Measurements from ENCODE around the gene SHF. TPM values are rescaled to one million over a fixed set of nuclear protein-coding genes. Genes with fewer than 3 reads are reported as not detected.

The SHF gene
- total RNA-seq, 1 donor from 2014 or later: 4.4 TPM

- Histone ChIP-seq H3K27ac (replicated peaks) (no peak overlapping the region), H3K27me3 (ENCODE audit: low read depth) (no peaks in the 10 kb centered on the region), H3K36me3 (no peaks in the 10 kb centered on the region), H3K4me1 (peaks cover 27% of the 10 kb centered on the region), H3K9me3 (replicated peaks) (no peaks in the 10 kb centered on the region), H3K4me3 (no peak overlapping the region)
- no peak for DNase-seq
- TF ChIP-seq CTCF (IDR thresholded peaks at IDR 0.05; ENCODE audit: borderline replicate concordance): no peak
- intact Hi-C loops (cut with micrococcal nuclease): no loop called here
Measured at GRCh38 chr15:45183511-45183910, 4.3 kb downstream of the SHF start.

GRCh38 chr15:45182996-45183395 is 4.8 kb downstream of the SHF start:
- no peaks in the 10 kb centered on the region for H3K36me3 ChIP-seq
- no peaks in the 10 kb centered on the region for H3K9me3 ChIP-seq (replicated peaks)
- H3K27ac ChIP-seq (replicated peaks): no peak overlapping the region
- peaks cover 21% of the 10 kb centered on the region for H3K4me1 ChIP-seq
- no peak overlapping the region for H3K4me3 ChIP-seq
- H3K27me3 ChIP-seq (ENCODE audit: low read depth): no peaks in the 10 kb centered on the region
- no peak for DNase-seq
- intact Hi-C loops (cut with micrococcal nuclease): no loop called here
- TF ChIP-seq CTCF (IDR thresholded peaks at IDR 0.05; ENCODE audit: borderline replicate concordance): no peak

GRCh38 chr15:45181491-45182285 is 6.1 kb downstream of the SHF start:
- DNase-seq: no peak
- intact Hi-C loops (cut with micrococcal nuclease): no loop called here
- H3K36me3 ChIP-seq: no peaks in the 10 kb centered on the region
- H3K27me3 ChIP-seq (ENCODE audit: low read depth): no peaks in the 10 kb centered on the region
- H3K9me3 ChIP-seq (replicated peaks): no peaks in the 10 kb centered on the region
- no peak for TF ChIP-seq CTCF (IDR thresholded peaks at IDR 0.05; ENCODE audit: borderline replicate concordance)
- H3K4me1 ChIP-seq: peaks cover 10% of the 10 kb centered on the region
- H3K27ac ChIP-seq (replicated peaks): no peak overlapping the region
- H3K4me3 ChIP-seq: no peak overlapping the region

GRCh38 chr15:45180648-45181436 is 6.9 kb downstream of the SHF start:
- no peak for DNase-seq
- H3K27me3 ChIP-seq (ENCODE audit: low read depth): no peaks in the 10 kb centered on the region
- no peaks in the 10 kb centered on the region for H3K36me3 ChIP-seq
- intact Hi-C loops (cut with micrococcal nuclease): no loop called here
- no peak for TF ChIP-seq CTCF (IDR thresholded peaks at IDR 0.05; ENCODE audit: borderline replicate concordance)
- peaks cover 5% of the 10 kb centered on the region for H3K4me1 ChIP-seq
- no peak overlapping the region for H3K4me3 ChIP-seq
- no peak overlapping the region for H3K27ac ChIP-seq (replicated peaks)
- H3K9me3 ChIP-seq (replicated peaks): no peaks in the 10 kb centered on the region

- no peak overlapping the region for H3K27ac ChIP-seq (replicated peaks)
- no peak for TF ChIP-seq CTCF (IDR thresholded peaks at IDR 0.05; ENCODE audit: borderline replicate concordance)
- intact Hi-C loops (cut with micrococcal nuclease): no loop called here
- no peaks in the 10 kb centered on the region for H3K9me3 ChIP-seq (replicated peaks)
- H3K36me3 ChIP-seq: peaks cover 3% of the 10 kb centered on the region
- no peak for DNase-seq
- H3K4me3 ChIP-seq: no peak overlapping the region
- H3K27me3 ChIP-seq (ENCODE audit: low read depth): no peaks in the 10 kb centered on the region
- H3K4me1 ChIP-seq: peaks cover 5% of the 10 kb centered on the region
Measured at GRCh38 chr15:45180201-45180600, 7.6 kb downstream of the SHF start.

All from left ventricle myocardium inferior (tissue), 1 donor.